H1 (cell line): ENCODE data around the gene C3. TPM values are rescaled to one million over a fixed set of nuclear protein-coding genes. Genes with fewer than 3 reads are reported as not detected.

Experiments used
- CTCF ChIA-PET: fragments of 300-600 bp; sonication (Branson Sonifier 250); formaldehyde crosslinking; loops from one replicate; lab custom pipeline; 2021; ENCODE audit not compliant: partially characterized antibody; lab: Charles Lee
- POLR2A ChIA-PET: fragments of 300-600 bp; sonication (Branson Sonifier 250); formaldehyde crosslinking; loops from one replicate; lab custom pipeline; 2021; ENCODE audit warnings: inconsistent platforms; ENCODE audit not compliant: partially characterized antibody; lab: Charles Lee
- DNase-seq, 2 experiments: peaks; one replicate each; pipeline versions ENCODE4 v3.0.0 to v3.0.0-alpha.2; 2010 to 2022; ENCODE audit warnings: low spot score in 2 of 2, low read depth in 1 of 2, mixed read lengths in 1 of 2
- FAIRE-seq: peaks from 2 replicates; lab custom pipeline; 2011; peaks lifted over from hg19 to GRCh38; lab: Jason Lieb, UNC
- H2AFZ ChIP-seq: 2 replicates; pipeline ENCODE4 v1.8.1; 2012; ENCODE audit warnings: low read length, inconsistent platforms
- H2AK5ac ChIP-seq: 2 replicates; pipeline ENCODE4 v1.6.1; 2013; ENCODE audit warnings: low read depth, low read length
- H2BK120ac ChIP-seq: replicated peaks from 2 replicates; pipeline ENCODE3; 2013; ENCODE audit warnings: low read depth, low read length, inconsistent platforms
- H2BK12ac ChIP-seq: 2 replicates; pipeline ENCODE4 v1.6.1; 2013; ENCODE audit warnings: low read depth, low read length
- H2BK15ac ChIP-seq: 2 replicates; pipeline ENCODE4 v1.6.1; 2013; ENCODE audit warnings: low read length
- H2BK20ac ChIP-seq: 2 replicates; pipeline ENCODE4 v1.6.1; 2013; ENCODE audit warnings: low read length
- H2BK5ac ChIP-seq: 2 replicates; pipeline ENCODE4 v1.6.1; 2013; ENCODE audit warnings: low read depth, low read length
- H3K14ac ChIP-seq: 2 replicates; pipeline ENCODE4 v1.6.1; 2013; ENCODE audit warnings: inconsistent platforms; ENCODE audit not compliant: insufficient read length
- H3K18ac ChIP-seq: 2 replicates; pipeline ENCODE4 v1.6.1; 2013; ENCODE audit warnings: low read length; ENCODE audit errors: extremely low read depth
- H3K23ac ChIP-seq: 2 replicates; pipeline ENCODE4 v1.6.1; 2013; ENCODE audit warnings: inconsistent platforms; ENCODE audit not compliant: insufficient read length
- H3K23me2 ChIP-seq: 2 replicates; pipeline ENCODE4 v1.6.1; 2013; ENCODE audit warnings: low read depth, low read length
- H3K27ac ChIP-seq: 2 replicates; pipeline ENCODE4 v1.6.1; 2011; ENCODE audit warnings: low read depth, low read length, inconsistent platforms
- H3K27me3 ChIP-seq, 4 experiments: replicated peaks in 1 of 4; 1 replicate in 1 of 4; 2 replicates in 3 of 4; pipeline versions ENCODE4 v1.6.1 to v1.8.1; 2011 to 2013; ENCODE audit warnings: low read length in 3 of 4, mild to moderate bottlenecking in 3 of 4, inconsistent platforms in 2 of 4, mixed read lengths in 2 of 4, moderate library complexity in 1 of 4; ENCODE audit not compliant: control insufficient read depth in 3 of 4, insufficient read depth in 3 of 4; ENCODE audit errors: extremely low read depth in 1 of 4
- H3K36me3 ChIP-seq, 4 experiments: 2 replicates each; pipeline versions ENCODE4 v1.6.1 to v1.8.1; 2011 to 2013; ENCODE audit warnings: mild to moderate bottlenecking in 4 of 4, low read length in 3 of 4, moderate library complexity in 2 of 4, control low read depth in 1 of 4, inconsistent platforms in 1 of 4; ENCODE audit not compliant: insufficient read depth in 4 of 4, control insufficient read depth in 2 of 4
- H3K4ac ChIP-seq: replicated peaks from 2 replicates; pipeline ENCODE3; 2013; ENCODE audit warnings: low read length, low read depth, mixed read lengths, inconsistent platforms; ENCODE audit not compliant: insufficient read length
- H3K4me1 ChIP-seq, 4 experiments: replicated peaks in 1 of 4; 1 replicate in 1 of 4; 2 replicates in 3 of 4; pipeline versions ENCODE4 v1.6.1 to v1.8.1; 2011 to 2013; ENCODE audit warnings: low read length in 3 of 4, inconsistent platforms in 2 of 4, mixed read lengths in 1 of 4; ENCODE audit not compliant: insufficient read depth in 4 of 4, control insufficient read depth in 3 of 4
- H3K4me2 ChIP-seq, 2 experiments: 2 replicates each; pipeline versions ENCODE4 v1.6.1 to v1.8.1; 2011 to 2013; ENCODE audit warnings: low read depth in 2 of 2, low read length in 2 of 2, control low read depth in 1 of 2, inconsistent platforms in 1 of 2, mild to moderate bottlenecking in 1 of 2; ENCODE audit not compliant: insufficient read depth in 1 of 2
- H3K4me3 ChIP-seq, 4 experiments: fragments of 200-600, 300-600 bp in 1 of 4; sonication (generic), shearing (Covaris generic), sonication (Bioruptor Twin) in 1 of 4; 2 replicates each; pipeline versions ENCODE4 v1.5.1 to v1.8.1; 2011 to 2016; ENCODE audit warnings: low read length in 4 of 4, low read depth in 3 of 4, control low read depth in 2 of 4, inconsistent platforms in 2 of 4, mild to moderate bottlenecking in 2 of 4, mixed read lengths in 1 of 4, moderate library complexity in 1 of 4; ENCODE audit not compliant: insufficient read depth in 2 of 4; ENCODE audit errors: extremely low read depth in 1 of 4
- H3K56ac ChIP-seq: replicated peaks from 2 replicates; pipeline ENCODE3; 2013; ENCODE audit warnings: low read depth, mild to moderate bottlenecking, mixed read lengths, low read length, inconsistent platforms; ENCODE audit not compliant: insufficient read length
- H3K79me1 ChIP-seq: 2 replicates; pipeline ENCODE4 v1.6.1; 2013; ENCODE audit warnings: low read depth, low read length, control low read depth
- H3K79me2 ChIP-seq, 2 experiments: 2 replicates each; pipeline versions ENCODE4 v1.6.1 to v1.8.1; 2012 to 2013; ENCODE audit warnings: low read length in 2 of 2, mild to moderate bottlenecking in 2 of 2, inconsistent platforms in 1 of 2; ENCODE audit not compliant: insufficient read depth in 2 of 2, control insufficient read depth in 1 of 2
- H3K9ac ChIP-seq, 4 experiments: replicated peaks in 1 of 4; 1 replicate in 1 of 4; 2 replicates in 3 of 4; pipeline versions ENCODE4 v1.6.1 to v1.8.1; 2011 to 2013; ENCODE audit warnings: low read depth in 3 of 4, low read length in 3 of 4, control low read depth in 2 of 4, mild to moderate bottlenecking in 2 of 4, moderate library complexity in 2 of 4, inconsistent platforms in 1 of 4; ENCODE audit errors: extremely low read depth in 1 of 4
- H3K9me3 ChIP-seq, 2 experiments: 2 replicates each; pipeline versions ENCODE4 v1.6.1 to v1.8.1; 2012 to 2013; ENCODE audit warnings: mild to moderate bottlenecking in 2 of 2, moderate library complexity in 2 of 2, control low read depth in 1 of 2, inconsistent platforms in 1 of 2, low read depth in 1 of 2, low read length in 1 of 2, mixed read lengths in 1 of 2; ENCODE audit not compliant: insufficient read depth in 2 of 2
- H4K20me1 ChIP-seq, 2 experiments: replicated peaks in 1 of 2; 2 replicates each; pipeline versions ENCODE3 to v1.8.1; 2011 to 2013; ENCODE audit warnings: inconsistent platforms in 2 of 2, low read length in 2 of 2, mild to moderate bottlenecking in 1 of 2; ENCODE audit not compliant: insufficient read depth in 2 of 2, control insufficient read depth in 1 of 2
- H4K5ac ChIP-seq: 2 replicates; pipeline ENCODE4 v1.6.1; 2013; ENCODE audit warnings: low read length, low read depth, mixed read lengths, inconsistent platforms; ENCODE audit not compliant: insufficient read length
- H4K8ac ChIP-seq: 2 replicates; pipeline ENCODE4 v1.8.0; 2013; ENCODE audit warnings: mild to moderate bottlenecking, moderate library complexity, low read length, inconsistent platforms; ENCODE audit not compliant: insufficient read depth; ENCODE audit errors: extremely low read depth
- H4K91ac ChIP-seq: replicated peaks from 2 replicates; pipeline ENCODE3; 2013; ENCODE audit warnings: low read length, mixed read lengths, inconsistent platforms; ENCODE audit not compliant: insufficient read length
- BRCA1 ChIP-seq: IDR thresholded peaks from 2 replicates; pipeline ENCODE4 v1.6.1; 2012; ENCODE audit warnings: low read depth, low read length, improper control_type of control experiment
- CREB1 ChIP-seq: IDR thresholded peaks from 2 replicates; pipeline ENCODE4 v1.6.1; 2012; ENCODE audit warnings: inconsistent platforms
- E2F6 ChIP-seq: IDR thresholded peaks from 2 replicates; pipeline ENCODE4 v1.6.1; 2012; ENCODE audit warnings: inconsistent platforms
- KDM1A ChIP-seq: fragments of 200-600, 300-600 bp; sonication (generic); IDR thresholded peaks from 2 replicates; pipeline ENCODE4 v1.7.1; 2016; ENCODE audit warnings: mild to moderate bottlenecking, low read length, borderline replicate concordance
- POLR2A ChIP-seq, 2 experiments: IDR thresholded peaks; 1 replicate in 1 of 2; 2 replicates in 1 of 2; pipeline ENCODE4 v1.6.1; 2011; ENCODE audit warnings: low read depth in 2 of 2, low read length in 2 of 2, mild to moderate bottlenecking in 2 of 2; ENCODE audit errors: control extremely low read depth in 1 of 2
- RFX5 ChIP-seq: IDR thresholded peaks from 2 replicates; pipeline ENCODE4 v1.6.1; 2011; ENCODE audit warnings: low read depth, low read length, improper control_type of control experiment, borderline replicate concordance
- TEAD4 ChIP-seq: IDR thresholded peaks from 2 replicates; pipeline ENCODE4 v1.6.1; 2012; ENCODE audit warnings: low read depth, low read length, inconsistent platforms, mixed read lengths
- USF2 ChIP-seq: IDR thresholded peaks from 2 replicates; pipeline ENCODE4 v1.6.1; 2011; ENCODE audit warnings: low read length, improper control_type of control experiment
- WGBS, 2 experiments: shearing (Covaris generic) in 1 of 2; methylation state at CpG; one replicate each; pipeline versions ENCODE4 v1.1.6 to v1.1.7; 2013 to 2015; ENCODE audit warnings: low lambda C conversion rate in 2 of 2, mixed read lengths in 2 of 2, inconsistent platforms in 1 of 2, low coverage in 1 of 2, missing lambda C conversion rate in 1 of 2; ENCODE audit not compliant: insufficient replicate concordance in 2 of 2, insufficient coverage in 1 of 2, insufficient read length in 1 of 2; ENCODE audit errors: extremely low coverage in 1 of 2, missing lambda C conversion rate in 1 of 2; 5-methylcytosine and 5-hydroxymethylcytosine counted together
- polyA plus RNA-seq, 7 experiments: library from polyadenylated mRNA; depleted of rRNA in 3 of 7; stranded (reverse) in 5 of 7; unstranded in 2 of 7; fragments of >200 nt in 5 of 7; fragments of 200-250 nt in 2 of 7; gene quantifications; 1 replicate in 5 of 7; 2 replicates in 1 of 7; 4 replicates in 1 of 7; pipeline versions ENCODE4 v1.2.1 to v1.2.3, GENCODE V29; 2011 to 2013; ENCODE audit warnings: missing spikeins in 2 of 7, mixed read lengths in 2 of 7
- total RNA-seq: library from RNA; stranded (reverse); fragmentation: NEBNext Ultra II Directional; extraction: Animal tissue kit (Norgen Biotek cat#: 25700); gene quantifications from 2 replicates; pipeline ENCODE4 v1.2.1, GENCODE V29; 2021

Gene C3
- total and polyA plus RNA-seq, 2 of the 8 experiments (the other 6 are each of a cell fraction or from before 2014, with no cell fraction given): 6.4 to 12.8 TPM

GRCh38 chr19:6649185-6649584 lies 71.3 kb downstream of the C3 start:
- FAIRE-seq (no peak), DNase-seq (no peak)
- no peak overlapping the region for H3K56ac ChIP-seq
- no peak overlapping the region for H2AFZ ChIP-seq
- H2BK20ac ChIP-seq: no peak overlapping the region
- no peak overlapping the region for H3K18ac ChIP-seq
- 71% methylated on average over 2 of the region's 2 CpGs; no CpG with 5 or more reads in 1 of the 2 experiments for WGBS, 2 experiments
- no peak overlapping the region for H2AK5ac ChIP-seq
- no peak overlapping the region for H2BK5ac ChIP-seq
- H4K20me1 ChIP-seq: no peaks in the 10 kb centered on the region
- H3K4me1 ChIP-seq: no peaks in the 10 kb centered on the region
- H4K91ac ChIP-seq: no peak overlapping the region
- no peak overlapping the region for H4K5ac ChIP-seq
- H3K14ac ChIP-seq: no peak overlapping the region
- no peak overlapping the region for H2BK15ac ChIP-seq
- no peak overlapping the region for H3K4me2 ChIP-seq
- H3K4me3 ChIP-seq: no peak overlapping the region
- H3K36me3 ChIP-seq: no peaks in the 10 kb centered on the region
- H3K23me2 ChIP-seq: no peaks in the 10 kb centered on the region
- H2BK120ac ChIP-seq: no peak overlapping the region
- ChIA-PET POLR2A (no interaction called here), CTCF (interaction anchor here (1.0 kb wide), 1 partner anchor 19 kb away, joined by 3 read pairs; no protein-coding TSS in a partner anchor)
- no peaks in the 10 kb centered on the region for H3K27me3 ChIP-seq
- H3K23ac ChIP-seq: no peak overlapping the region
- H4K8ac ChIP-seq: no peak overlapping the region
- H2BK12ac ChIP-seq: no peak overlapping the region
- H3K9ac ChIP-seq: no peak overlapping the region
- no peaks in the 10 kb centered on the region for H3K79me2 ChIP-seq
- no peak overlapping the region for H3K27ac ChIP-seq
- no peak overlapping the region for H3K4ac ChIP-seq
- H3K79me1 ChIP-seq: no peaks in the 10 kb centered on the region
- H3K9me3 ChIP-seq: peaks cover 22 to 29% of the 10 kb centered on the region in 2 experiments; a peak in 3 of 4 replicates
- TF ChIP-seq KDM1A: no peak
- TF ChIP-seq BRCA1: no peak
- TF ChIP-seq TEAD4: no peak
- TF ChIP-seq CREB1: no peak
- TF ChIP-seq E2F6: no peak
- no peak for TF ChIP-seq USF2
- TF ChIP-seq RFX5: no peak
- no peak for TF ChIP-seq POLR2A (IDR thresholded peaks at IDR 0.05; ENCODE audit: control extremely low read depth in 1 of 2, low read depth in 2 of 2, low read length in 2 of 2)
